Panc1 (cell line): ENCODE data around the gene LPP.

ENCODE experiments used
- POLR2AphosphoS5 ChIP-seq: IDR thresholded peaks from 2 replicates; pipeline ENCODE4 v1.6.1; 2012; ENCODE audit warnings: mild to moderate bottlenecking, low read depth, low read length, moderate library complexity
- TF ChIP-seq, protein P1 (sequence below): fragments of 450-650 bp; IDR thresholded peaks from 2 replicates; pipeline ENCODE4 v1.5.1; 2017; ENCODE audit warnings: mild to moderate bottlenecking

GRCh38 chr3:188253123-188253793, 99.3 kb downstream of the LPP start:
- TF ChIP-seq, protein P1, sequence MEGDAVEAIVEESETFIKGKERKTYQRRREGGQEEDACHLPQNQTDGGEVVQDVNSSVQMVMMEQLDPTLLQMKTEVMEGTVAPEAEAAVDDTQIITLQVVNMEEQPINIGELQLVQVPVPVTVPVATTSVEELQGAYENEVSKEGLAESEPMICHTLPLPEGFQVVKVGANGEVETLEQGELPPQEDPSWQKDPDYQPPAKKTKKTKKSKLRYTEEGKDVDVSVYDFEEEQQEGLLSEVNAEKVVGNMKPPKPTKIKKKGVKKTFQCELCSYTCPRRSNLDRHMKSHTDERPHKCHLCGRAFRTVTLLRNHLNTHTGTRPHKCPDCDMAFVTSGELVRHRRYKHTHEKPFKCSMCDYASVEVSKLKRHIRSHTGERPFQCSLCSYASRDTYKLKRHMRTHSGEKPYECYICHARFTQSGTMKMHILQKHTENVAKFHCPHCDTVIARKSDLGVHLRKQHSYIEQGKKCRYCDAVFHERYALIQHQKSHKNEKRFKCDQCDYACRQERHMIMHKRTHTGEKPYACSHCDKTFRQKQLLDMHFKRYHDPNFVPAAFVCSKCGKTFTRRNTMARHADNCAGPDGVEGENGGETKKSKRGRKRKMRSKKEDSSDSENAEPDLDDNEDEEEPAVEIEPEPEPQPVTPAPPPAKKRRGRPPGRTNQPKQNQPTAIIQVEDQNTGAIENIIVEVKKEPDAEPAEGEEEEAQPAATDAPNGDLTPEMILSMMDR = no peak
- no peak for TF ChIP-seq POLR2AphosphoS5
